Activated CD8-positive, alpha-beta memory T cell treated with anti-CD3 and anti-CD28 coated beads, Interleukin-2, amount 50 U/mL, for 24 hours (primary cell): ENCODE measurements around the gene LRPAP1.
"Not testable (repeated sequence)": the region's sequence is repeated elsewhere in the genome, so short reads cannot be mapped to it uniquely, and the experiment has no call there.

ENCODE experiments used
- DNase-seq: peaks from one replicate; pipeline ENCODE4 v3.0.0-alpha.2; 2020; ENCODE audit errors: extremely low read depth

LRPAP1 gene

DNA sequence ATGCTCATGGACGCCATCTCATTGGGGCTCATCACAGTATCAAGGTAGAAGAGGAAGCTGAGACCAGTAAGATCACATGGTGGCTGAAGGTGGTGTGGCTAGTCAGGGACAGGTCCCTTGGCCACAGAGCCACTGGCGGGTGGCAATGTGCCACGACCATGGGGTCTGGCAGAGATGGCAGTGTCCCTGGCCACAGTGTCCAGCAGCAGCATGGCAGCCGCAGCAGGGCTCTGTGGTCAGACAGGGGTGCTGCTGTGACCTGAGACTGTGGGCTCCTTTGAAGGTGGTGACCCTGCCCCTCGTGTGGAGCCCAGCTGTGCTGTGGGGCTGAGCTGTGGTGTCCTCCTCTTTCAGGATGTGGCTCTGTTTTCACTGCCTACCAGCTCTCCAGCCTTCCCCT is 71.3 kb downstream of the LRPAP1 start:
- DNase-seq = no peak

DNA sequence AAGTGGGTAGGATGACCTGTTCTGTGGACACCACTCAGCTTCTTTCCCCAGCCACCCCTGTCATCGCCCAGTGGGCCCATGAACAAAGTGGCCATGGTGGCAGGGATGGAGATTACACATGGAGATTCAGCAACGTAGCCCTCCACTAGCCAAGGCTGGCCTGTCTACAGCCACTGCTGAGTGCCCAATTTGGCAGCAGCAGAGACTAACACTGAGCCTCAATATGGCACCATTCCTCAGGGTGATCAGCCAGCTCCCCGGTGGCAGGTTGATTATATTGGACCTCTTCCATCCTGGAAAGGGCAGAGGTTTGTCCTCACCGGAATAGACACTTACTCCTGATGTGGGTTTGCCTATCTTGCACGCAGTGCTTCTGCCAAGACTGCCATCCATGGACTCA is 73.1 kb downstream of the LRPAP1 start:
- DNase-seq = not testable (repeated sequence)

DNA sequence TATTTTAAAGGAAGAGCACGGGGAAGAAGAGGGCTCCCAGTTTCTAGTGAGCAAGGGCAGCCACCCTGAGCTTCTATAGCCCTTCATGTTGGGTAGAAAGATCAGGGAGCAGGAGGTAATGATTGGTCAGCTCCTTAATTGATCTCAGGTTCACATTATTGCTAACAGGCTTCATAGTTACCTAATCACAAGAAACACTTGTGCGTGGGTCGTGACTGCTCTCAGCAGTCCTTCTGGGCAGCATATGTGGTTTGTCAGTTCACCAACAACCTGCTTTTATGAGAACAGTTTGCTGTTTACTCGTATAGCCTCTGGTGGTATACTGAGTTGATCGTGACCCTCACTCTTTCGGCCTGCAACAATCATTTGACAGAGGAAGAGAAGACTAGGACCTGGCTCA is 73.9 kb downstream of the LRPAP1 start:
- DNase-seq = no peak

DNA sequence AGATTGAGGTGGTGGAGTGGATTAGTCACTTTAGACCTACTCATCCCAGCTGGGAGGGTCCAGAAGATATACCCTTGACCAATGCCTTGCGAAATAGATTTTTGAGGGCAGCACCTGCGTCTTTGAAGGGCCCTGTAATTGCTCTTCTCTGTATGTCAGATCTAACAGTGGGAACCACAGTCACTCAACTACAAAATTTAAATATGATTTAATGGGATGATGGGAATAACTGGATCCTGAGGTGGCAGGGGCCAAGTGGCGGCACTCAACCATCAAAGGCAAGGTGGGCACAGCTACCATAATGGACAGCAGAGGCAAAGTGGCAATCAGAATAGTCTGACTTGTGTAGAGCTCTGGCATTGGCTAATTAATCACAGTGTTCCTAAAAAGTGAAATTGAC is 76.6 kb downstream of the LRPAP1 start:
- DNase-seq = not testable (repeated sequence)
